AG09319 (cell line): ENCODE data around the gene ATRNL1.

Source experiments
- DNase-seq: peaks from one replicate; pipeline ENCODE4 v3.0.0-alpha.2; 2010; ENCODE audit warnings: low read depth; ENCODE audit errors: extremely low read depth
- TF ChIP-seq, protein P1 (sequence below): IDR thresholded peaks from 2 replicates; pipeline ENCODE4 v1.5.1; 2011; ENCODE audit warnings: low read depth, mild to moderate bottlenecking, inconsistent platforms, low read length, moderate library complexity

ATRNL1 gene

DNA sequence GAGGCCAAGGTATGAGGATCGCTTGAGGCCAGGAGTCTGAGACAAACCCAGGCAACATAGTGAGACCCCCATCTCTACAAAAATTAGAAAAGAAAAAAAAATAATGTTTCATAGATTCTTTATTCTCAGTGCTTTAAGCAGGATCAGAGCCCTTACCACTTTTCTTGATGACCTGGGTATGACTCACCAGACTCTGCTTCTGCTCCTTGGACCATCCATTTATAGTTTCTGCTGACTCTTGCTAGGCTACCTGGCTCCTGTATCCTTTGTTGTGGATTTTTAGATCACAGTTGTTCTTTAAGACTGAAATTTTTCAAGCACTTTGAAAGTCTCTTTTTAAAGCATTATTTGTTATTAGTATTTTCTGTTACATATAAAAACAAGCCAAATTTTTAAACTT, 768.7 kb downstream of the ATRNL1 start:
- TF ChIP-seq, protein P1, sequence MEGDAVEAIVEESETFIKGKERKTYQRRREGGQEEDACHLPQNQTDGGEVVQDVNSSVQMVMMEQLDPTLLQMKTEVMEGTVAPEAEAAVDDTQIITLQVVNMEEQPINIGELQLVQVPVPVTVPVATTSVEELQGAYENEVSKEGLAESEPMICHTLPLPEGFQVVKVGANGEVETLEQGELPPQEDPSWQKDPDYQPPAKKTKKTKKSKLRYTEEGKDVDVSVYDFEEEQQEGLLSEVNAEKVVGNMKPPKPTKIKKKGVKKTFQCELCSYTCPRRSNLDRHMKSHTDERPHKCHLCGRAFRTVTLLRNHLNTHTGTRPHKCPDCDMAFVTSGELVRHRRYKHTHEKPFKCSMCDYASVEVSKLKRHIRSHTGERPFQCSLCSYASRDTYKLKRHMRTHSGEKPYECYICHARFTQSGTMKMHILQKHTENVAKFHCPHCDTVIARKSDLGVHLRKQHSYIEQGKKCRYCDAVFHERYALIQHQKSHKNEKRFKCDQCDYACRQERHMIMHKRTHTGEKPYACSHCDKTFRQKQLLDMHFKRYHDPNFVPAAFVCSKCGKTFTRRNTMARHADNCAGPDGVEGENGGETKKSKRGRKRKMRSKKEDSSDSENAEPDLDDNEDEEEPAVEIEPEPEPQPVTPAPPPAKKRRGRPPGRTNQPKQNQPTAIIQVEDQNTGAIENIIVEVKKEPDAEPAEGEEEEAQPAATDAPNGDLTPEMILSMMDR = no peak
- DNase-seq = no peak

DNA sequence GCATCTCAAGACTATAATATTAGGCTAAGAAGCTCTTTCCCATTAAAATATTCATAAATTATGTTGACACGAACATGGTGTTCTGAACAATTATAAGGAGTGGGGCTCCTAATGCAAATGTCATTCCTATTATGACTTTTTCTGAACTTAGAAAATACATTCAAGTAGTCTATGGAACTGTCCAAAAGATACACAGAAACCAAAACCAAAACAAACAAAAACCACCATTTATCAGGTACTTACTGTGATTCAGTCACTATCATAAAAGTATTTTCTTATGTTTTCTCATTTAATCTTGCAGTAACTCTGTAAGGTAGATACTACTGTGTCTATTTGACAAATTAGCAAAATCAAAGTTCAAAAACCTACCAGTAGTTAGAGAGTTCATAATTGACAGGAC, 773.0 kb downstream of the ATRNL1 start:
- no peak for DNase-seq

DNA sequence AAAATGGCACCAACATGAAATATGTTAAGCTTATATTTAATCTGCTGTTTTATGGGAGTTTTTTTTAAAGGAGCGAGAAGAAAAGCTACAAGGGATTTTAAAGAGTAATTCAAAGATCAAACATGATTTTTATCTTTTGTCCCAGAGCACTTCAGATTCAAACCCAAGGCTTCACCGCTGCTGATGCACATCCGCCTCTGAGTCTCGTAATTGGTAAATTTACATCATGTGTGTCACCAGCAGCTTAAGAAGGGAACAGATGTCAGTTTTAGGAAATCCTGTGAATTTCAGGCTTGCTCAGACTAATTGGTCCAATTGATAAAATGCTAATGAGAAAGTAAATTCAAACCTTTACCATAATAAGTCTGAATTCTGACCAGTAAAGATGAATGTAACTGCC, 773.5 kb downstream of the ATRNL1 start:
- no peak for DNase-seq
- TF ChIP-seq, protein P1 = no peak

More for the DNA sequence above, 773.0 kb downstream of the ATRNL1 start:
- TF ChIP-seq, protein P1 = no peak

DNA sequence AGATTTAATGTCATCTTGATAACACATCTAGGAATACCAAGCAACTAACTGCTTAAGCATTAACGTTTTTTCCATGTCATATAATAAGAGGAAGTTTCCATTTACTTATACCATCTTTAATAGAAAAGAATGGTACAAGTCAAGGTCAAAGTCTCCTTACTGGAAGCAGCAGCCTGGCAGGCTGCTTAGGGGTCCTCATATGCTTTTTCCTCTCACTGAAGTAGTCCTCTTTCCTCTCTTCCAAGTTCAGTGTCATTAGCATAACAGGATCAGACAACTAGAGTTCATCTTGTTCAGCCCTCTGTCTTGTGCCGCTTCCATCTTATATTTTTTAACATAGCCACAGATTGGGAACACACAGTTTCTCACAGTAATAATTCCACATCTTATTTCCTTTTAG, 774.1 kb downstream of the ATRNL1 start:
- DNase-seq = no peak
- TF ChIP-seq, protein P1 = no peak

DNA sequence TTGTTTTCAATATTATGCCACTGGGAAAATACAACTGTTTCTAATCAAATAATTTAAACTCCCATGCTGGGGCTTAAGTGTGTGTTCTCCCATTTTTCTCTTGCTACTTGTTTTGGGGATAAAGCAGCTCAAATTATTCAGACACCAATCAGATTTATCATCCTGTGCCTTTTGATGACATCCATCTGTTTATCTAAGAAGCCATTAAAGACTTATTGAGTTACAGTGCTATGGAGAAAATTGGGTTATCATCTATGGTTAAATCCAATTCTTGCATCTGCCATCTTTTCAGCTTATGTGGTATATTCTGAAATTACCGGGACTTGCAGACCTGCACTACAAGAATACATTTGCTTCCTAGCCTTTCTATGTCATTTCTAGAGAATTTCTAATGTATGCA, 778.7 kb downstream of the ATRNL1 start:
- TF ChIP-seq, protein P1 = no peak
- DNase-seq = no peak

DNA sequence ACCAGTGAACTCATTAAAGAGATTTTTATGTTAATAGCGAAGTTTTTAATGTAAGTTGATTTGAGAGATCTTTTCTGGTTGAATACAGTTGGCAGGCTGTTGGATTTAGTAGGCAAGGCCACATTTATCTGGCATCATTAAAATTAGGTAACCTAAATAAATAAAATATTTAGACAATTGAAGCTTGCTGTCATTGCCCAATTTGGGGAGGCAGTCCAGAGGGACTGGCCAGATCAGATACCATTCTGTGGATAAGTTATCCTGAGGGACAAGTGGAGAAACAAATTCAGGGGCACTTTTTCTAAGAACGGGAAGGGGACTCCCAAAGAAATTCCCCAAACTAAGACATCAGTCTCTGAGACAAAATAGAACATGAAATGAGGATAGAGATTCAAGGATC, 782.0 kb downstream of the ATRNL1 start:
- TF ChIP-seq, protein P1 = no peak

DNA sequence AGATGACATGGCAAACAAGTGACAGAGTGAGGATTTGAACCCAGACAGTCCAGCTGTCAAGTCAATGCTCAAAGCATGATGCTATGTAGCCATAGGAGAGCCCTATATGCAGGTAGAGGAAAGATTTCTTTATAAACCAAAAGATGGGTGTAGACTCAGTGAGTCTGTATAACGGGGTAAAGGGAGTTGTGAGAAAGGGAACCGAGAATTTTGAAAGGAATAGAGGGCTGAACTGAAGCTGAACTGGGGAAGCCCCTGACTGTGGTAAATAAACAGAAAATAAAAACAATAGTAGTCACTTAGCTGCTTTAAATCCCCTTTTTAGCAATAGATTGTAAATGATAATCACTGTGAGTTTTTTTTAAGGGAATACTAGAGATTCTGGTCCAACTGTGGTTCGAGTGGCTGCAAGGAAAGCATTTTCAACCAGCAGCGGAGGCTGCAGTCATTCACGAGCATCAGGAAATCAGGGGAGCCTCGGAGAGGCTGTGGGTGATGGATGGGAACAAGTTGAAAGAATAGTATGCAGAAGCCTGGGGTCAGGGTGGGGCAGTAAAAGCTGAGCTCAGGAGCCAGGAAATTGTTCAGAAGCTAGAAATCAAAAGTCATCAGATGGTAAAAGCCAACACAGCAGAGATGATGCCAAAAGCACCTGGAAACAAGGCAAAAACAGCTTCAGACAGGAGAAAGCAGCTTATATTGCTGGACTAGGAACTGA, 786.4 kb downstream of the ATRNL1 start:
- no peak for DNase-seq
- TF ChIP-seq, protein P1 = no peak

More for the DNA sequence above, 782.0 kb downstream of the ATRNL1 start:
- no peak for DNase-seq
